Small intestine (tissue), 16 donors: ENCODE data around the gene FBLN5. TPM values are rescaled to one million over a fixed set of nuclear protein-coding genes. Genes with fewer than 3 reads are reported as not detected.

Source experiments
- DNase-seq, 2 donors: peaks; one replicate each; pipeline versions ENCODE4 v3.0.0 to v3.0.0-alpha.2; 2013
- FAIRE-seq: peaks from 2 replicates; lab custom pipeline; 2012; peaks lifted over from hg19 to GRCh38; lab: Jason Lieb, UNC
- H3K27ac ChIP-seq, 3 donors: one replicate each; pipeline ENCODE4 v1.5.1; 2013; ENCODE audit warnings: low read length in 2 of 3, mild to moderate bottlenecking in 2 of 3, control low read depth in 1 of 3, inconsistent platforms in 1 of 3, low read depth in 1 of 3, moderate library complexity in 1 of 3
- H3K27me3 ChIP-seq, 3 donors: one replicate each; pipeline ENCODE4 v1.6.1; 2013; ENCODE audit warnings: low read length in 3 of 3, inconsistent platforms in 1 of 3; ENCODE audit not compliant: control insufficient read depth in 3 of 3, insufficient read depth in 3 of 3
- H3K36me3 ChIP-seq, 3 donors: one replicate each; pipeline ENCODE4 v1.6.1; 2013; ENCODE audit warnings: low read length in 3 of 3, inconsistent platforms in 1 of 3, low read depth in 1 of 3, mild to moderate bottlenecking in 1 of 3, moderate library complexity in 1 of 3; ENCODE audit not compliant: control insufficient read depth in 3 of 3, insufficient read depth in 2 of 3
- H3K4me1 ChIP-seq, 3 donors: one replicate each; pipeline ENCODE4 v1.6.1; 2013; ENCODE audit warnings: low read length in 2 of 3, inconsistent platforms in 1 of 3, low read depth in 1 of 3, mild to moderate bottlenecking in 1 of 3, moderate library complexity in 1 of 3; ENCODE audit not compliant: control insufficient read depth in 3 of 3, insufficient read depth in 2 of 3
- H3K4me3 ChIP-seq, 3 donors: one replicate each; pipeline ENCODE4 v1.5.1; 2013; ENCODE audit warnings: low read length in 3 of 3, control low read depth in 1 of 3, inconsistent platforms in 1 of 3, low read depth in 1 of 3, mild to moderate bottlenecking in 1 of 3, moderate library complexity in 1 of 3
- H3K9me3 ChIP-seq, 2 donors: one replicate each; pipeline ENCODE4 v1.6.1; 2013; ENCODE audit warnings: low read depth in 1 of 2, low read length in 1 of 2; ENCODE audit not compliant: control insufficient read depth in 2 of 2, insufficient read depth in 1 of 2
- WGBS, 3 donors: extraction: QIAGEN DNeasy Blood & Tissue Kit; methylation state at CpG; one replicate each; pipeline ENCODE4 v1.1.7; 2013; 5-methylcytosine and 5-hydroxymethylcytosine counted together
- long read RNA-seq, 10 donors: transcript quantifications; one replicate each; lab custom pipeline, GENCODE V29; 2026
- polyA plus RNA-seq, 4 donors: library from polyadenylated mRNA; stranded (reverse) in 3 of 4; unstranded in 1 of 4; fragments of 200-250 nt in 3 of 4; fragments of 120-200 nt in 1 of 4; gene quantifications; one replicate each; pipeline versions ENCODE4 v1.2.1 to v1.2.3, GENCODE V29; 2013
- donor health status: healthy with polysubstance abuse.
- donor health status: control.
- donor health status: control.
- donor health status: Bipolar disorder and iron deficiency.
- donor health status: healthy.

The FBLN5 gene
- 10 to 100 TPM in 3 of 4 donors, 1 to 10 TPM in 1; 2.0 to 88.3 (median 22.9) TPM for polyA plus RNA-seq
- long read RNA-seq, donor 1, result 0 reads
- long read RNA-seq, donor 2, partial matches to known transcripts, result 0 of 4 reads
- long read RNA-seq, donor 2, other reads (novel, unspliced or antisense), result 0 of 4 reads
- long read RNA-seq, donor 3, partial matches to known transcripts, result 21 of 24 reads
- long read RNA-seq, donor 3, other reads (novel, unspliced or antisense), result 0 of 24 reads
- long read RNA-seq, donor 4, partial matches to known transcripts, result 0 of 2 reads
- long read RNA-seq, donor 4, other reads (novel, unspliced or antisense), result 0 of 2 reads
- long read RNA-seq, donor 5, partial matches to known transcripts, result 7 of 8 reads
- long read RNA-seq, donor 5, other reads (novel, unspliced or antisense), result 0 of 8 reads
- long read RNA-seq, donor 6, transcript FBLN5-202 (11 exons, 2,123 nt), result major isoform, 12 of 31 reads
- long read RNA-seq, donor 6, partial matches to known transcripts, result 19 of 31 reads
- long read RNA-seq, donor 6, other reads (novel, unspliced or antisense), result 0 of 31 reads
- long read RNA-seq, donor 7, result 0 reads
- long read RNA-seq, donor 8, partial matches to known transcripts, result 0 of 2 reads
- long read RNA-seq, donor 8, other reads (novel, unspliced or antisense), result 0 of 2 reads
- long read RNA-seq, donor 9, partial matches to known transcripts, result 5 of 8 reads
- long read RNA-seq, donor 9, other reads (novel, unspliced or antisense), result 0 of 8 reads
- long read RNA-seq, donor 10, transcript FBLN5-202 (11 exons, 2,123 nt), result major isoform, 7 of 31 reads
- long read RNA-seq, donor 10, partial matches to known transcripts, result 24 of 31 reads
- long read RNA-seq, donor 10, other reads (novel, unspliced or antisense), result 0 of 31 reads

DNA sequence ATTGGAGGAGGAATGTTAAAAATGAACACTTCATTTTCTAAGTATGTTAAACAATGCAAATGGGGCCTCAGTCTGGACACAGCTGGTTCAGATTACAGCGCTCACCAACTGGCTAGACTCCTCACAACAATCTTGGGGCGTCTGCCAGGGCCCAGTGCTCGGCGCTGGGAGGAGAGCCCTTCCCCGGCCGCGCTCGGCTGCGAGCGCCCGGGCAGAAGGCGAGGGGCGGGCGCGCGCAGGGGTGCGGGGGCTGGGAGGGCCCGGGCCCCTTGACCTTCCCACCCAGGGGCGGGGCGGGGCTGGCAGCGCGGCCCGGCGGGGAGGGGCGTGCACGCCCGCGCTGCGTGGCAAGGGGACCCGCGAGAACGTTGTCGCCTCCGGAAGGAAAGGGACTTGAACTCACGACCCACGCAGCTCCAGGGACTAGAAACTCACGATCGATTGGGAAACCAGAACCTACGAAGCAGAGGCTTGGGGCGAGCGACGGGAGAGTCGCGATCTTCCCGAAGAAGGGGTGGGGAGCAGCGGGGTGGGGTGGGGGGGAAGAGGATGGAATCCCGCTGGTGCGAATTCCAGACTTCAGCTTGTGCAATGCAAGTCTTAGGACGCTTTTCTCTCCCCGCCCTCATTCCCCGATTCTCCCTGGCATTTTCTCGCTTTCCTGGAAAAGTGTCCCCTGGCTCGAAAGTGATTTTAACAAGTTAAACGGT lies at the start of gene FBLN5:
Gene FBLN5 (minus strand): TSS at position 220 of the 710 bp plus-strand sequence. CDS start 465 bp downstream, outside the sequence.
- 5 to 7% (median 5%) methylated on average over 48 to 54 of the region's 54 CpGs for WGBS, 3 donors
- FAIRE-seq, result no peak
- Histone ChIP-seq H3K36me3 (peaks cover 0 to 2% (median 0%) of the 10 kb centered on the region in 3 donors), H3K4me1 (peaks cover 0 to 2% (median 0%) of the 10 kb centered on the region in 3 donors), H3K4me3 (peak within 1 kb of the TSS; percentile 31 to 73 (median 40)), H3K9me3 (no peaks in the 10 kb centered on the region), H3K27ac (peak within 1 kb of the TSS in 2 of 3 donors; percentile 66 to 72), H3K27me3 (peaks cover 0 to 8% (median 0%) of the 10 kb centered on the region in 3 donors)
- DNase-seq, result peak; percentile 31 to 73

DNA sequence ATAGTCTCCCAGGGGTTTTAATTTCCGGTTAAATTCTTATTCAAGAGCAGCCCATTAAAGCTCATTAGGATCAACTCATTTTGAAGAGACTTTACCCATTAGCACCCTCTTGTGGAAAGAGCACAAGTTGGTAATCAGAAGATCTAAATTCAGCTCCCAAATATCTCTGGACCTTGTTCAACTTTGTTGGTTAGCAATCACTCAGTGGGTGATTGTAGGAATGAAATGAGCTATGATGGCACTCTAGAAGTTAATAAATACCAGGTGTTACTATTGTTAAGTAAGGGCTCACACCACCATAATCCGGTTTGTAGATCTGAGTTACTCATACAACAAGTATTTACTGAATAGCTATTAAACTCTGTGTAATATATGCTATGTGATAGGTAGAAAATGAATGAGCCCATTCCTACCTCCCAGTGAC lies 49.5 kb upstream of the FBLN5 start:
- Histone ChIP-seq H3K4me3 (no peak overlapping the region), H3K27me3 (no peaks in the 10 kb centered on the region), H3K27ac (peak overlapping the region in 2 of 3 donors; percentile 32 to 70), H3K36me3 (peaks cover 0 to 13% (median 2%) of the 10 kb centered on the region in 3 donors), H3K9me3 (no peaks in the 10 kb centered on the region), H3K4me1 (peaks cover 0 to 11% (median 0%) of the 10 kb centered on the region in 3 donors)
- FAIRE-seq (peak; percentile 44), DNase-seq (peak; percentile 80 to 91)
- WGBS, 3 donors, result 12 to 35% (median 16%) methylated on average over 2 of the region's 2 CpGs

DNA sequence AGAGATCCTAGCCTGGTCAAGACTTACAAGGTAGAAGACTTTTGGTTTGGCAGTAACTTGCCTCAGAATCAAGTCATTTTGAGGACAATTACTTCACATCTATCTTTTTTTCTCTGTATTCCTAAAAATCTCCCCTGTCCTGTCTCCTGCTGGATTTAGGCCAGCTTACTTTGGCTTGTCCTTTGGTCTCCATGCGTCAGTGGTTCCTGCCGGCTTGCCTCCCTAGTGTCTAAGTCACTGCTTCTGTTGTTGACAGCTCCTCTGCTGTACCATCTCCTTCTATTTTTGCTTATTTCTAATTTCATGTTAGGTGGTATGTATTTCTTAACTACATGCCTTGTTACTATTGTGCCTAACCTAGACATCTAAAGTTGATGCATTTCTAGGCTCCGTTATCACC lies 39.7 kb upstream of the FBLN5 start:
- H3K4me3 ChIP-seq, result no peak overlapping the region
- H3K9me3 ChIP-seq, result peaks cover 0 to 3% of the 10 kb centered on the region in 2 donors
- H3K27me3 ChIP-seq, result no peaks in the 10 kb centered on the region
- H3K27ac ChIP-seq, result no peak overlapping the region
- 94 to 96% (median 96%) methylated on average over 3 of the region's 3 CpGs for WGBS, 3 donors
- peaks cover 3 to 20% (median 11%) of the 10 kb centered on the region in 3 donors for H3K36me3 ChIP-seq
- FAIRE-seq, result no peak
- H3K4me1 ChIP-seq, result peaks cover 0 to 2% (median 0%) of the 10 kb centered on the region in 3 donors
- no peak for DNase-seq

DNA sequence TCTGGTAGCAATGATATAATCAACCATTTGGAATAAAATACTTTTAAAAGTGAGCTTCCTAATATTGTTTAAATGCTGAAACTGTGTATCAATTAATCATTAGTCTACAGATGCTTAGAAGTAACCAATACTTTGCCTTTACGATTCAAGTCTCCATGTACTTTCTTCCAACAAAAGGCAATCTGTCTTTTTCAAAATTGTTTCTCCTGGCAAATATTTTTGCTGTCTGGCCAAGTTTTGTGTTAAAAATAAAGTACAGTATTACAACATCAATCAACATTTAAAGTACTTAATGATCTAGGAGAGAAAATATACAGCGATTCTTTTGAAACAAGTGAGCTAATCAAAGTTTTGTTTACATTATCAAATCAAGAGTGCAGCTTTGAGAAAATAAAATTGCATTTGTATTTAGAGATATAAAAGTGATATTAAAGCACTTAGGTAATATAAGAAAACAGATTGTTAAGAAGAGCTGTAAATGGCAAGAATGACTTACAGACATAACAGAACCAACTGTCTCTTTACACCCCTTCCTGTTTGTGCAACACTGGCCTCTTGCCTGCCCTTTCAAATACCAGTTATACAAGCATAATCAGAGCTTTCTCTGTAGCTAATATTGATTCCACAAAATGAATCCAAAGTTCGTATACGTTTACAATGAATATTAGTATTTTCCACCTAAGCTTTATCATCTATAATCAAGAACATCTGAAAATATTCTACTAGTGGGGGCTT lies 38.2 kb upstream of the FBLN5 start:
- 62 to 66% (median 64%) methylated on average over 4 of the region's 4 CpGs for WGBS, 3 donors
- FAIRE-seq (no peak), DNase-seq (no peak)
- no peaks in the 10 kb centered on the region for H3K27me3 ChIP-seq
- H3K4me1 ChIP-seq, result peaks cover 0 to 2% (median 0%) of the 10 kb centered on the region in 3 donors
- no peaks in the 10 kb centered on the region for H3K9me3 ChIP-seq
- H3K27ac ChIP-seq, result no peak overlapping the region
- no peak overlapping the region for H3K4me3 ChIP-seq
- H3K36me3 ChIP-seq, result peaks cover 3 to 19% (median 11%) of the 10 kb centered on the region in 3 donors

DNA sequence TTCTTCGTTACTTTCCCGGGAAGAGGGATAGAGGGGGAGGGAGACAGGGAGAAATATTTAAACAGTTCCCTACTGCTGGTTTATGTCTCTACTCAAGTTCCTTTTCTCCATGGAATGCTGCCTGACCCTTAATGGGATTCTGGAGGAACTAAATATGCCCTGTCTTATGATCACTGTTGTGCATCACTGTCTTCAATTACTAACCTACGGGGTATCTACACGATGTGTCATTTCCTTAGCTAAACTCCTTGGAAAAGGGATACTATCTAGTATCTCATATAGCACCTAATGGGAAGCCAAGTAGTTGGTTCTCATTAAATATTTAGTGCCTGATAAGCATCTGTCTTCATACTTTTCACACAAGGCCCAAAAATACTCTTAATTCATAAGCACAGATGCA lies 37.5 kb upstream of the FBLN5 start:
- no peaks in the 10 kb centered on the region for H3K27me3 ChIP-seq
- FAIRE-seq (no peak), DNase-seq (no peak)
- no peak overlapping the region for H3K27ac ChIP-seq
- no peaks in the 10 kb centered on the region for H3K9me3 ChIP-seq
- peaks cover 0 to 2% (median 0%) of the 10 kb centered on the region in 3 donors for H3K4me1 ChIP-seq
- peaks cover 3 to 19% (median 11%) of the 10 kb centered on the region in 3 donors for H3K36me3 ChIP-seq
- H3K4me3 ChIP-seq, result no peak overlapping the region
- WGBS, 3 donors, result 71 to 95% (median 94%) methylated on average over 4 of the region's 4 CpGs

- H3K9me3 ChIP-seq, result no peaks in the 10 kb centered on the region
- WGBS, 3 donors, result 72 to 95% (median 83%) methylated on average over 4 of the region's 4 CpGs
- FAIRE-seq (no peak), DNase-seq (no peak)
- no peaks in the 10 kb centered on the region for H3K4me1 ChIP-seq
- no peaks in the 10 kb centered on the region for H3K27me3 ChIP-seq
- no peak overlapping the region for H3K4me3 ChIP-seq
- peaks cover 3 to 21% (median 7%) of the 10 kb centered on the region in 3 donors for H3K36me3 ChIP-seq
- no peak overlapping the region for H3K27ac ChIP-seq
Measured at GRCh38 chr14:91983588-91983987, 36.1 kb upstream of the FBLN5 start.

- peak in 1 of 2 donors; percentile 42 for DNase-seq
Measured at GRCh38 chr14:91980157-91980556, 32.7 kb upstream of the FBLN5 start.

More at GRCh38 chr14:91980157-91980556, 32.7 kb upstream of the FBLN5 start:
- Histone ChIP-seq H3K4me3 (no peak overlapping the region), H3K4me1 (no peaks in the 10 kb centered on the region), H3K27me3 (no peaks in the 10 kb centered on the region), H3K36me3 (peaks cover 0 to 21% (median 2%) of the 10 kb centered on the region in 3 donors), H3K27ac (no peak overlapping the region), H3K9me3 (no peaks in the 10 kb centered on the region)
- FAIRE-seq, result peak; percentile 93
